ENCODE results near the gene EIF4E3.
A peak's percentile ranks its signal among the peaks of the same experiment; 100 is the strongest.

DNA sequence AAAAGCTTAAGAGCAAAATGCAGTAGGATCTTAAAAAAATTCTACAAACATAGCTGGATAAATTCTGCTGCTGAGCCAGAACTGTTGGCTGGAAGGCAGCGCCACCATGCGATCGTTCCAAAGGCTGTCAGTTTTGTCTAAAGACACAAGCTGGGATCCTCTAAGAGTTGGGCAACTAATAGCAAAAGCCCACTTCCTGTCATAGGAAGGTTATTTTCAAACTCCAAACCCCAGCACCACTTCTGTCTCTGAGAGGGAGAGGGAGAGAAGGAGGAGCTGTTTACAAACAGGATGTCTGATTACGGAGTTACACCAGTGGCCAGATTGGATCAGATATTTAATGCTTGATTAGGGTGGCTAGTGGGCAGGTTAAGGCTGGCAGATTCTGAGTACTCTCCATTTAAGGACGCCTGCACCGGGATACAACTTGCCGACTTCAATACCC lies 44.0 kb downstream of the EIF4E3 start:
- TF ChIP-seq, protein P1, sequence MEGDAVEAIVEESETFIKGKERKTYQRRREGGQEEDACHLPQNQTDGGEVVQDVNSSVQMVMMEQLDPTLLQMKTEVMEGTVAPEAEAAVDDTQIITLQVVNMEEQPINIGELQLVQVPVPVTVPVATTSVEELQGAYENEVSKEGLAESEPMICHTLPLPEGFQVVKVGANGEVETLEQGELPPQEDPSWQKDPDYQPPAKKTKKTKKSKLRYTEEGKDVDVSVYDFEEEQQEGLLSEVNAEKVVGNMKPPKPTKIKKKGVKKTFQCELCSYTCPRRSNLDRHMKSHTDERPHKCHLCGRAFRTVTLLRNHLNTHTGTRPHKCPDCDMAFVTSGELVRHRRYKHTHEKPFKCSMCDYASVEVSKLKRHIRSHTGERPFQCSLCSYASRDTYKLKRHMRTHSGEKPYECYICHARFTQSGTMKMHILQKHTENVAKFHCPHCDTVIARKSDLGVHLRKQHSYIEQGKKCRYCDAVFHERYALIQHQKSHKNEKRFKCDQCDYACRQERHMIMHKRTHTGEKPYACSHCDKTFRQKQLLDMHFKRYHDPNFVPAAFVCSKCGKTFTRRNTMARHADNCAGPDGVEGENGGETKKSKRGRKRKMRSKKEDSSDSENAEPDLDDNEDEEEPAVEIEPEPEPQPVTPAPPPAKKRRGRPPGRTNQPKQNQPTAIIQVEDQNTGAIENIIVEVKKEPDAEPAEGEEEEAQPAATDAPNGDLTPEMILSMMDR (IDR thresholded peaks at IDR 0.05): peak; percentile 27 to 63 (median 50)
- TF ChIP-seq POLR2A (IDR thresholded peaks at IDR 0.05) (no peak), POLR2AphosphoS5 (IDR thresholded peaks at IDR 0.05) (no peak)

All from upper lobe of left lung (tissue), 4 donors.